Activated CD4-positive, alpha-beta T cell treated with anti-CD3 and anti-CD28 coated beads, Interleukin-2, amount 50 U/mL, for 1 hour (primary cell): ENCODE measurements around the gene LSMEM2.

Experiments used
- DNase-seq: peaks from one replicate; pipeline ENCODE4 v3.0.0-alpha.2; 2020

Gene LSMEM2

GRCh38 chr3:50324351-50325112, 45.6 kb downstream of the LSMEM2 start:
- peak; percentile 65 for DNase-seq

- DNase-seq = no peak
Observed at GRCh38 chr3:50325113-50325480, 46.2 kb downstream of the LSMEM2 start.

GRCh38 chr3:50325497-50326181, 46.8 kb downstream of the LSMEM2 start:
- no peak for DNase-seq

- DNase-seq = no peak
Observed at GRCh38 chr3:50326182-50326541, 47.3 kb downstream of the LSMEM2 start.

GRCh38 chr3:50327129-50327528, 48.2 kb downstream of the LSMEM2 start:
- DNase-seq = no peak

- DNase-seq = peak; percentile 93
Observed at GRCh38 chr3:50327943-50328691, 49.2 kb downstream of the LSMEM2 start, which contains the start of gene TUSC2. Gene TUSC2 (minus strand): TSS chr3:50328223. CDS start chr3:50328099, 124 bp downstream.

GRCh38 chr3:50330330-50330729, 51.4 kb downstream of the LSMEM2 start:
- no peak for DNase-seq

- DNase-seq = no peak
Observed at GRCh38 chr3:50331364-50331907, 52.5 kb downstream of the LSMEM2 start.

GRCh38 chr3:50333744-50334328, 54.9 kb downstream of the LSMEM2 start:
- no peak for DNase-seq

GRCh38 chr3:50334339-50335075, 55.6 kb downstream of the LSMEM2 start:
- no peak for DNase-seq

- DNase-seq = peak; percentile 56
Observed at GRCh38 chr3:50336452-50337174, 57.7 kb downstream of the LSMEM2 start.

GRCh38 chr3:50337175-50337861, 58.4 kb downstream of the LSMEM2 start:
- DNase-seq = peak; percentile 89
